C4-2B (cell line): ENCODE data around the gene PLD6.

ENCODE experiments used
- H3K27ac ChIP-seq: fragments of 450-650 bp; 2 replicates; pipeline ENCODE4 v1.5.1; 2017
- ZFX ChIP-seq: fragments of 450-650 bp; IDR thresholded peaks from 2 replicates; pipeline ENCODE4 v1.6.1; 2017
- TF ChIP-seq, protein P1 (sequence below): fragments of 450-650 bp; conservative IDR thresholded peaks from 2 replicates; pipeline ENCODE4 v1.5.1; 2017; ENCODE audit warnings: mild to moderate bottlenecking

Gene PLD6

GRCh38 chr17:17156511-17156910 lies 49.6 kb downstream of the PLD6 start:
- TF ChIP-seq ZFX: no peak
- TF ChIP-seq, protein P1, sequence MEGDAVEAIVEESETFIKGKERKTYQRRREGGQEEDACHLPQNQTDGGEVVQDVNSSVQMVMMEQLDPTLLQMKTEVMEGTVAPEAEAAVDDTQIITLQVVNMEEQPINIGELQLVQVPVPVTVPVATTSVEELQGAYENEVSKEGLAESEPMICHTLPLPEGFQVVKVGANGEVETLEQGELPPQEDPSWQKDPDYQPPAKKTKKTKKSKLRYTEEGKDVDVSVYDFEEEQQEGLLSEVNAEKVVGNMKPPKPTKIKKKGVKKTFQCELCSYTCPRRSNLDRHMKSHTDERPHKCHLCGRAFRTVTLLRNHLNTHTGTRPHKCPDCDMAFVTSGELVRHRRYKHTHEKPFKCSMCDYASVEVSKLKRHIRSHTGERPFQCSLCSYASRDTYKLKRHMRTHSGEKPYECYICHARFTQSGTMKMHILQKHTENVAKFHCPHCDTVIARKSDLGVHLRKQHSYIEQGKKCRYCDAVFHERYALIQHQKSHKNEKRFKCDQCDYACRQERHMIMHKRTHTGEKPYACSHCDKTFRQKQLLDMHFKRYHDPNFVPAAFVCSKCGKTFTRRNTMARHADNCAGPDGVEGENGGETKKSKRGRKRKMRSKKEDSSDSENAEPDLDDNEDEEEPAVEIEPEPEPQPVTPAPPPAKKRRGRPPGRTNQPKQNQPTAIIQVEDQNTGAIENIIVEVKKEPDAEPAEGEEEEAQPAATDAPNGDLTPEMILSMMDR: no peak
- no peak overlapping the region for H3K27ac ChIP-seq

GRCh38 chr17:17156107-17156506 lies 50.0 kb downstream of the PLD6 start:
- no peak overlapping the region for H3K27ac ChIP-seq
- TF ChIP-seq, protein P1: no peak

DNA sequence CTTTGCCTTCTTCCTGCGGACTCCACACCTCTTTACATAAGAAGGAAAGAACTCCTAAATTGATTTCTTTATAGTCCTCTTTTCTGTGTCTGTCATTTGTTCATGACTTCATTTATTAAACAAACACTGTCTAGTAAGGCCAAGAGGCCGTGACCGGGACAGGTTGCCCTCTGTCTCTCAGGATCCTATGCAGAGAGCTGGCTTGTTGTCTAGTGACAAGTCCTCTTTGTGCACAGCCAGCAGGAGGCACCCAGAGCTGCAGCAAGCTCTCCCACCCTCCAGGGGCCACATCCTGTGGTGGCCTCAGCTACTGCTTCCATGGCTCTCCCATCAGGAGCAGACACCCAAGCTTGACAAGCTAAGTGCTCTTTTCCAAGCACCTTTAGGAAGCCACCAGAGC lies 50.6 kb downstream of the PLD6 start:
- TF ChIP-seq, protein P1: no peak
- no peak for TF ChIP-seq ZFX

GRCh38 chr17:17154981-17155380 lies 51.2 kb downstream of the PLD6 start:
- no peak overlapping the region for H3K27ac ChIP-seq
- TF ChIP-seq, protein P1: no peak
- no peak for TF ChIP-seq ZFX

More for the DNA sequence above, 50.6 kb downstream of the PLD6 start:
- H3K27ac ChIP-seq: no peak overlapping the region

GRCh38 chr17:17154556-17154955 lies 51.6 kb downstream of the PLD6 start:
- no peak overlapping the region for H3K27ac ChIP-seq
- TF ChIP-seq, protein P1: no peak
- no peak for TF ChIP-seq ZFX

GRCh38 chr17:17153709-17154108 lies 52.4 kb downstream of the PLD6 start:
- TF ChIP-seq, protein P1: no peak
- TF ChIP-seq ZFX: no peak
- no peak overlapping the region for H3K27ac ChIP-seq

- no peak overlapping the region for H3K27ac ChIP-seq
- TF ChIP-seq ZFX: no peak
- TF ChIP-seq, protein P1: no peak
Measured at GRCh38 chr17:17153071-17153470, 53.1 kb downstream of the PLD6 start.
